GM12878 (cell line): ENCODE data around the gene DENND1A. TPM values are rescaled to one million over a fixed set of nuclear protein-coding genes. Genes with fewer than 3 reads are reported as not detected.

Source experiments
- ATAC-seq: fragments of 200-7000 bp; cut with Tn5 transposase; 3 replicates; pipeline ENCODE4 v1.9.1; 2020; ENCODE audit warnings: mild to moderate bottlenecking, moderate library complexity
- Bru-seq: library from RNA; stranded (reverse); fragments of 400-500 nt; gene quantifications from one replicate; lab custom pipeline; 2021; lab: Mats Ljungman, UMichigan
- BruChase-seq, 2 experiments: library from RNA; stranded (reverse); fragments of 400-500 nt; gene quantifications; one replicate each; lab custom pipeline; 2021; lab: Mats Ljungman, UMichigan
- BruUV-seq: library from RNA; stranded (reverse); fragments of 400-500 nt; replicated peaks from 2 replicates; lab custom pipeline; 2021; lab: Mats Ljungman, UMichigan
- CTCF ChIA-PET: fragments of 300-600 bp; sonication (Branson Sonifier 250); formaldehyde crosslinking; extraction: SDS; loops from one replicate; lab custom pipeline; 2021; ENCODE audit warnings: inconsistent platforms; lab: Yijun Ruan, JAX
- POLR2A ChIA-PET: fragments of 350-600 bp; formaldehyde crosslinking; extraction: SDS; loops from one replicate; lab custom pipeline; 2021; ENCODE audit warnings: inconsistent platforms; lab: Charles Lee
- RAD21 ChIA-PET: fragments of 300-600 bp; sonication (Branson Sonifier 250); formaldehyde crosslinking; loops from one replicate; lab custom pipeline; 2023; ENCODE audit warnings: antibody characterized with exemption; ENCODE audit not compliant: unreplicated experiment; lab: Charles Lee
- SMC1A ChIA-PET: fragments of 300-600 bp; sonication (Branson Sonifier 250); formaldehyde crosslinking; loops from one replicate; lab custom pipeline; 2023; ENCODE audit not compliant: unreplicated experiment, uncharacterized antibody; lab: Charles Lee
- DNase-seq: peaks from one replicate; pipeline ENCODE4 v3.0.0-alpha.2; 2011; ENCODE audit warnings: low read depth, low spot score
- FAIRE-seq: peaks from 3 replicates; lab custom pipeline; 2011; peaks lifted over from hg19 to GRCh38; lab: Jason Lieb, UNC
- H2AFZ ChIP-seq: 2 replicates; pipeline ENCODE4 v1.6.0; 2011; ENCODE audit warnings: low read depth, low read length, control low read depth; ENCODE audit not compliant: control insufficient read depth
- H3K27ac ChIP-seq: 2 replicates; pipeline ENCODE4 v1.5.1; 2011; ENCODE audit warnings: control low read depth; ENCODE audit not compliant: control insufficient read depth, insufficient read depth
- H3K27me3 ChIP-seq, 2 experiments: replicated peaks in 1 of 2; 2 replicates each; pipeline versions ENCODE4 v1.6.0 to v1.6.1; 2011; ENCODE audit warnings: low read length in 1 of 2; ENCODE audit not compliant: control insufficient read depth in 2 of 2, insufficient read depth in 2 of 2
- H3K36me3 ChIP-seq, 2 experiments: 2 replicates each; pipeline ENCODE4 v1.5.1; 2011; ENCODE audit warnings: low read length in 1 of 2; ENCODE audit not compliant: control insufficient read depth in 2 of 2, insufficient read depth in 2 of 2
- H3K4me1 ChIP-seq: 2 replicates; pipeline ENCODE4 v1.6.1; 2011; ENCODE audit warnings: mild to moderate bottlenecking, low read length, moderate library complexity, mixed read lengths; ENCODE audit not compliant: control insufficient read depth, insufficient read depth
- H3K4me2 ChIP-seq: 2 replicates; pipeline ENCODE4 v1.6.0; 2011; ENCODE audit warnings: control low read depth; ENCODE audit not compliant: control insufficient read depth, insufficient read depth
- H3K4me3 ChIP-seq: fragments of 200-600 bp; sonication (generic); 2 replicates; pipeline ENCODE4 v1.5.1; 2016
- H3K79me2 ChIP-seq: 2 replicates; pipeline ENCODE4 v1.6.0; 2011; ENCODE audit warnings: low read length; ENCODE audit not compliant: control insufficient read depth, insufficient read depth
- H3K9ac ChIP-seq: 2 replicates; pipeline ENCODE4 v1.8.0; 2011; ENCODE audit warnings: low read length, control low read depth, mixed read lengths; ENCODE audit not compliant: control insufficient read depth, insufficient read depth
- H3K9me3 ChIP-seq: replicated peaks from 3 replicates; pipeline ENCODE4 v1.5.1; 2011; ENCODE audit warnings: mild to moderate bottlenecking, low read length; ENCODE audit not compliant: control insufficient read depth, insufficient read depth
- H4K20me1 ChIP-seq: 2 replicates; pipeline ENCODE4 v1.6.0; 2011; ENCODE audit not compliant: control insufficient read depth, insufficient read depth
- CBFB ChIP-seq: IDR thresholded peaks from 2 replicates; pipeline ENCODE4 v1.6.1; 2016; ENCODE audit warnings: antibody characterized with exemption, low read depth
- EGR1 ChIP-seq, 2 experiments: IDR thresholded peaks; 1 replicate in 1 of 2; 2 replicates in 1 of 2; pipeline ENCODE4 v1.6.1; 2011 to 2012; ENCODE audit warnings: low read depth in 2 of 2, low read length in 2 of 2, borderline replicate concordance in 1 of 2, mild to moderate bottlenecking in 1 of 2, moderate library complexity in 1 of 2
- ETV6 ChIP-seq, 2 experiments: fragments of 450-650 bp in 1 of 2; IDR thresholded peaks in 1 of 2; conservative IDR thresholded peaks in 1 of 2; 2 replicates each; pipeline ENCODE4 v1.6.1; 2014; ENCODE audit warnings: antibody characterized with exemption in 1 of 2, borderline replicate concordance in 1 of 2, low read depth in 1 of 2, mild to moderate bottlenecking in 1 of 2, moderate library complexity in 1 of 2
- IKZF1 ChIP-seq: fragments of 450-650 bp; conservative IDR thresholded peaks from 2 replicates; pipeline ENCODE4 v1.6.1; 2017; ENCODE audit warnings: antibody characterized with exemption, mild to moderate bottlenecking
- NR2C1 ChIP-seq: fragments of 450-650 bp; IDR thresholded peaks from 2 replicates; pipeline ENCODE4 v1.6.1; 2017; ENCODE audit warnings: antibody characterized with exemption, mild to moderate bottlenecking, moderate library complexity
- PAX5 ChIP-seq: IDR thresholded peaks from 2 replicates; pipeline ENCODE4 v1.6.1; 2011; ENCODE audit warnings: low read depth, low read length, borderline replicate concordance
- POLR2A ChIP-seq: IDR thresholded peaks from 2 replicates; pipeline ENCODE4 v1.6.1; 2011; ENCODE audit warnings: low read depth, mild to moderate bottlenecking, low read length
- SMARCA5 ChIP-seq: fragments of 450-650 bp; IDR thresholded peaks from 2 replicates; pipeline ENCODE4 v1.6.1; 2017; ENCODE audit warnings: mild to moderate bottlenecking
- SP1 ChIP-seq: IDR thresholded peaks from one replicate; pipeline ENCODE4 v1.6.1; 2011; ENCODE audit warnings: low read depth, low read length
- SPI1 ChIP-seq: IDR thresholded peaks from 2 replicates; pipeline ENCODE4 v1.6.1; 2011; ENCODE audit warnings: low read depth, mild to moderate bottlenecking, low read length, moderate library complexity, borderline replicate concordance; ENCODE audit not compliant: insufficient read depth
- STAT3 ChIP-seq: IDR thresholded peaks from 2 replicates; pipeline ENCODE4 v1.6.1; 2011; ENCODE audit warnings: low read depth, low read length, improper control_type of control experiment
- YY1 ChIP-seq: IDR thresholded peaks from 2 replicates; pipeline ENCODE4 v1.6.1; 2011; ENCODE audit warnings: low read depth, mild to moderate bottlenecking, low read length
- ZNF217 ChIP-seq: fragments of 450-650 bp; IDR thresholded peaks from 2 replicates; pipeline ENCODE4 v1.6.1; 2017; ENCODE audit warnings: antibody characterized with exemption, mild to moderate bottlenecking
- ZNF24 ChIP-seq: fragments of 450-650 bp; IDR thresholded peaks from 2 replicates; pipeline ENCODE4 v1.6.1; 2017; ENCODE audit warnings: antibody characterized with exemption, mild to moderate bottlenecking
- WGBS: methylation state at CpG from one replicate; pipeline ENCODE4 v1.1.6; 2016; ENCODE audit warnings: low lambda C conversion rate; ENCODE audit not compliant: insufficient replicate concordance, insufficient coverage; ENCODE audit errors: missing lambda C conversion rate; 5-methylcytosine and 5-hydroxymethylcytosine counted together
- in situ Hi-C: fragments of 300-500 bp; cut with MboI; formaldehyde crosslinking; loops from 9 replicates; pipeline ENCODE4 v1.14.3; 2018; ENCODE audit warnings: mixed read lengths
- intact Hi-C: fragments of 100-400 bp; cut with micrococcal nuclease; formaldehyde crosslinking; loops from one replicate; pipeline ENCODE4 v1.14.2; 2022; ENCODE audit not compliant: unreplicated experiment
- long read RNA-seq, 2 experiments: library from polyadenylated mRNA; unstranded; transcript quantifications; one replicate each; pipeline ENCODE4 v2.0.0, GENCODE V29; 2019 to 2020
- polyA minus RNA-seq, 3 experiments: library from RNA; depleted of rRNA, polyadenylated mRNA; stranded (reverse); fragments of >200 nt; gene quantifications; 2 replicates each; pipeline ENCODE4 v1.2.3, GENCODE V29; 2011
- polyA plus RNA-seq, 11 experiments: library from polyadenylated mRNA; depleted of rRNA in 4 of 11; unstranded in 6 of 11; stranded (reverse) in 5 of 11; fragments of >200 nt; fragmentation: Nextera tagmentation in 4 of 11; fragmentation: Illumina TruSeq in 1 of 11; extraction: Ambion mirVana in 4 of 11; extraction: Trizol in 1 of 11; gene quantifications; 1 replicate in 1 of 11; 2 replicates in 10 of 11; pipeline versions ENCODE4 v1.2.1 to v1.2.3, GENCODE V29; 2011 to 2016; ENCODE audit warnings: inconsistent platforms in 2 of 11, missing spikeins in 2 of 11, low read depth in 1 of 11
- total RNA-seq, 4 experiments: library from RNA; depleted of rRNA in 3 of 4; stranded (reverse); fragments of >200 nt in 3 of 4; fragmentation: Illumina TruSeq in 1 of 4; extraction: Trizol in 1 of 4; gene quantifications; 2 replicates each; pipeline versions ENCODE4 v1.2.1 to v1.2.3, GENCODE V29; 2013 to 2021
- TF ChIP-seq, protein P1 (sequence below): IDR thresholded peaks from 2 replicates; pipeline ENCODE4 v1.6.1; 2012; ENCODE audit warnings: low read depth, low read length, improper control_type of control experiment
- TF ChIP-seq, protein P2 (sequence below): fragments of 450-650 bp; IDR thresholded peaks from 2 replicates; pipeline ENCODE4 v1.6.1; 2016; ENCODE audit warnings: mild to moderate bottlenecking

Gene DENND1A
- 270 and 276 TPM in 2 replicates for total RNA-seq (2013; cell fraction: nucleolus; rRNA removed)
- total RNA-seq (2014; rRNA removed): 32.3 and 36.2 TPM in 2 replicates
- total RNA-seq (2014; rRNA removed; fragmentation: Illumina TruSeq; extraction: Trizol): 19.3 and 25.1 TPM in 2 replicates
- 44.0 and 46.7 TPM in 2 replicates for total RNA-seq (2021)
- polyA plus RNA-seq (2011; ENCODE audit: low read depth): 9.2 TPM
- polyA plus RNA-seq (2011; rRNA removed): 26.8 and 48.6 TPM in 2 replicates
- polyA plus RNA-seq (2011; cell fraction: cytosol; rRNA removed): 60.4 and 77.5 TPM in 2 replicates
- polyA plus RNA-seq (2011; cell fraction: nucleus; rRNA removed): 68.2 and 72.4 TPM in 2 replicates
- 25.3 and 35.6 TPM in 2 replicates for polyA plus RNA-seq (2012)
- 19.6 and 36.5 TPM in 2 replicates for polyA plus RNA-seq (2014; fragmentation: Illumina TruSeq; extraction: Trizol)
- 10 to 100 TPM; 14.1 to 19.1 TPM for polyA plus RNA-seq (2014; fragmentation: Nextera tagmentation; extraction: Ambion mirVana)
- 31.6 and 33.9 TPM in 2 replicates for polyA plus RNA-seq (2014; rRNA removed)
- 10 to 100 TPM; 40.6 to 42.0 TPM for polyA plus RNA-seq (2016; fragmentation: Nextera tagmentation; extraction: Ambion mirVana)
- polyA minus RNA-seq (2011; rRNA and poly(A)+ RNA removed): 110 and 115 TPM in 2 replicates
- 28.1 and 32.7 TPM in 2 replicates for polyA minus RNA-seq (2011; cell fraction: cytosol; rRNA and poly(A)+ RNA removed)
- 86.2 and 120 TPM in 2 replicates for polyA minus RNA-seq (2011; cell fraction: nucleus; rRNA and poly(A)+ RNA removed)
- Bru-seq, nascent RNA: percentile 85 among the genes with signal in this experiment
- BruChase-seq, experiment 1, labeled RNA remaining after a 6-hour chase: percentile 83 among the genes with signal in this experiment
- BruChase-seq, experiment 2, labeled RNA remaining after a 2-hour chase: percentile 79 among the genes with signal in this experiment
- long read RNA-seq, experiment 1, transcript DENND1A-202 (21 exons, 3,612 nt): major isoform, 6 of 10 reads
- long read RNA-seq, experiment 1, partial matches to known transcripts: 0 of 10 reads
- long read RNA-seq, experiment 1, other reads (novel, unspliced or antisense): 4 of 10 reads
- long read RNA-seq, experiment 2, partial matches to known transcripts: 3 of 11 reads
- long read RNA-seq, experiment 2, other reads (novel, unspliced or antisense): 8 of 11 reads

GRCh38 chr9:123929870-123930831 lies at the start of gene DENND1A:
Gene DENND1A, minus strand, starts transcription at chr9:123930126. Its CDS starts 221 bp downstream, at chr9:123929905.
- Histone ChIP-seq H3K36me3 (no peaks in the 10 kb centered on the region), H3K27ac (peak within 1 kb of the TSS; percentile 79), H3K4me2 (peak within 1 kb of the TSS; percentile 95), H3K4me3 (peak within 1 kb of the TSS; percentile 85), H3K79me2 (peaks cover 43% of the 10 kb centered on the region), H3K4me1 (peaks cover 18% of the 10 kb centered on the region), H4K20me1 (no peaks in the 10 kb centered on the region), H2AFZ (peak within 1 kb of the TSS; percentile 48), H3K9me3 (no peaks in the 10 kb centered on the region), H3K27me3 (no peaks in the 10 kb centered on the region), H3K9ac (peak within 1 kb of the TSS; percentile 86)
- ATAC-seq: peak; percentile 83
- in situ Hi-C loops: no loop called here
- intact Hi-C loops: loop anchor here (5.0 kb wide), 2 partner anchors 67 to 93 kb away; no protein-coding TSS in a partner anchor
- BruUV-seq: no TSS peak
- POLR2A ChIA-PET: interaction anchor here (0.5 to 1.5 kb wide), 4 partner anchors 11 to 101 kb away, joined by 3 to 10 read pairs (median 4); no protein-coding TSS in a partner anchor
- 41% methylated on average over 15 of the region's 83 CpGs for WGBS
- RAD21 ChIA-PET: interaction anchor here (0.6 to 6.4 kb wide), 5 partner anchors 9 to 292 kb away, joined by 3 to 43 read pairs (median 4); no protein-coding TSS in a partner anchor
- SMC1A ChIA-PET: interaction anchor here (0.8 to 2.1 kb wide), 6 partner anchors 10 to 213 kb away, joined by 3 to 8 read pairs (median 4); no protein-coding TSS in a partner anchor
- no peak for DNase-seq
- no peak for FAIRE-seq
- CTCF ChIA-PET: interaction anchor here (0.7 to 3.0 kb wide), 2 partner anchors 10 to 28 kb away, joined by 4 to 18 read pairs; no protein-coding TSS in a partner anchor
- peak; percentile 81 for TF ChIP-seq IKZF1
- peak; percentile 71; the same call in 1 of the 2 replicates for TF ChIP-seq POLR2A
- TF ChIP-seq ZNF24: no peak
- TF ChIP-seq NR2C1: peak; percentile 44; the same call in 1 of the 2 replicates
- peak; percentile 41; the same call in 1 of the 2 replicates for TF ChIP-seq SPI1
- no peak for TF ChIP-seq CBFB
- TF ChIP-seq EGR1 (IDR thresholded peaks at IDR 0.05; ENCODE audit: borderline replicate concordance in 1 of 2, low read depth in 2 of 2, low read length in 2 of 2): peak; percentile 37 to 89
- no peak for TF ChIP-seq PAX5
- peak; percentile 88 for TF ChIP-seq YY1
- 0 out of 2 replicates have a peak, but pooled peaks have one; percentile 42 for TF ChIP-seq ZNF217
- TF ChIP-seq, protein P1, sequence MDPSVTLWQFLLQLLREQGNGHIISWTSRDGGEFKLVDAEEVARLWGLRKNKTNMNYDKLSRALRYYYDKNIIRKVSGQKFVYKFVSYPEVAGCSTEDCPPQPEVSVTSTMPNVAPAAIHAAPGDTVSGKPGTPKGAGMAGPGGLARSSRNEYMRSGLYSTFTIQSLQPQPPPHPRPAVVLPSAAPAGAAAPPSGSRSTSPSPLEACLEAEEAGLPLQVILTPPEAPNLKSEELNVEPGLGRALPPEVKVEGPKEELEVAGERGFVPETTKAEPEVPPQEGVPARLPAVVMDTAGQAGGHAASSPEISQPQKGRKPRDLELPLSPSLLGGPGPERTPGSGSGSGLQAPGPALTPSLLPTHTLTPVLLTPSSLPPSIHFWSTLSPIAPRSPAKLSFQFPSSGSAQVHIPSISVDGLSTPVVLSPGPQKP: 0 out of 2 replicates have a peak, but pooled peaks have one; percentile 15
- 0 out of 2 replicates have a peak, but pooled peaks have one; percentile 25 for TF ChIP-seq SMARCA5
- TF ChIP-seq STAT3: no peak
- peak; percentile 30 for TF ChIP-seq SP1
- TF ChIP-seq, protein P2, sequence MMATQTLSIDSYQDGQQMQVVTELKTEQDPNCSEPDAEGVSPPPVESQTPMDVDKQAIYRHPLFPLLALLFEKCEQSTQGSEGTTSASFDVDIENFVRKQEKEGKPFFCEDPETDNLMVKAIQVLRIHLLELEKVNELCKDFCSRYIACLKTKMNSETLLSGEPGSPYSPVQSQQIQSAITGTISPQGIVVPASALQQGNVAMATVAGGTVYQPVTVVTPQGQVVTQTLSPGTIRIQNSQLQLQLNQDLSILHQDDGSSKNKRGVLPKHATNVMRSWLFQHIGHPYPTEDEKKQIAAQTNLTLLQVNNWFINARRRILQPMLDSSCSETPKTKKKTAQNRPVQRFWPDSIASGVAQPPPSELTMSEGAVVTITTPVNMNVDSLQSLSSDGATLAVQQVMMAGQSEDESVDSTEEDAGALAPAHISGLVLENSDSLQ: 0 out of 2 replicates have a peak, but pooled peaks have one; percentile 10
- no peak for TF ChIP-seq ETV6 (conservative IDR thresholded peaks at IDR 0.05 in 1 of 2, IDR thresholded peaks at IDR 0.05 in 1 of 2; ENCODE audit: borderline replicate concordance in 1 of 2, low read depth in 1 of 2)
